Mucosa of descending colon (tissue), 3 donors: ENCODE results near the gene MRPL16. TPM values are rescaled to one million over a fixed set of nuclear protein-coding genes. Genes with fewer than 3 reads are reported as not detected.
"Not testable (repeated sequence)": the region's sequence is repeated elsewhere in the genome, so short reads cannot be mapped to it uniquely, and the experiment has no call there.

Experiments used
- ATAC-seq: fragments of 200-7000 bp; cut with Tn5 transposase; one replicate; pipeline ENCODE4 v1.9.1; 2020; ENCODE audit warnings: mild to moderate bottlenecking, moderate library complexity
- DNase-seq, 3 donors: peaks; one replicate each; pipeline ENCODE4 v3.0.0-alpha.2; 2020
- H3K36me3 ChIP-seq: fragments of 200-600 bp; one replicate; pipeline ENCODE4 v1.8.0; 2021; ENCODE audit warnings: low read depth, mild to moderate bottlenecking
- H3K4me1 ChIP-seq: fragments of 200-600 bp; one replicate; pipeline ENCODE4 v1.8.0; 2021; ENCODE audit warnings: low read depth, mild to moderate bottlenecking
- H3K4me3 ChIP-seq: fragments of 200-600 bp; one replicate; pipeline ENCODE4 v1.8.0; 2021; ENCODE audit warnings: mild to moderate bottlenecking
- H3K9me3 ChIP-seq: fragments of 200-600 bp; one replicate; pipeline ENCODE4 v1.8.0; 2021; ENCODE audit warnings: mild to moderate bottlenecking
- CTCF ChIP-seq: fragments of 200-600 bp; IDR thresholded peaks from one replicate; pipeline ENCODE4 v1.8.0; 2022; ENCODE audit warnings: antibody characterized with exemption, mild to moderate bottlenecking
- intact Hi-C, 2 donors: fragments of 100-400 bp; cut with DNase I in 1 of 2; cut with micrococcal nuclease in 1 of 2; formaldehyde crosslinking; loops; one replicate each; pipeline versions ENCODE4 v1.11.0 to v1.11.1; 2022; cut with DNase I, micrococcal nuclease
- total RNA-seq, 3 donors: library from RNA; stranded (reverse); fragmentation: NEBNext Ultra II Directional in 2 of 3; extraction: Animal tissue kit (Norgen Biotek cat#: 25700) in 2 of 3; gene quantifications; one replicate each; pipeline versions ENCODE4 v1.2.1 to v1.2.4, GENCODE V29; 2021 to 2023
- donor health status: DM: no; HTN: no; CAD: no; lungs with moderate emphysema.
- donor health status: DM: no; HTN: no; CAD: no.
- donor health status: DM: no; HTN: yes; CAD: no.

Gene MRPL16
- total RNA-seq, 3 donors from 2014 or later = 38.8 to 54.3 (median 51.5) TPM

- TF ChIP-seq CTCF = no peak
- intact Hi-C loops = no loop called here
- Histone ChIP-seq H3K4me3 (no peak overlapping the region), H3K9me3 (no peaks in the 10 kb centered on the region), H3K36me3 (no peaks in the 10 kb centered on the region), H3K4me1 (peaks cover 19% of the 10 kb centered on the region)
- ATAC-seq (no peak), DNase-seq (no peak)
Observed at GRCh38 chr11:59787816-59788215, 22.8 kb downstream of the MRPL16 start.

- Histone ChIP-seq H3K36me3 (no peaks in the 10 kb centered on the region), H3K4me3 (no peak overlapping the region), H3K4me1 (peaks cover 19% of the 10 kb centered on the region), H3K9me3 (no peaks in the 10 kb centered on the region)
- ATAC-seq = no peak
- DNase-seq = no peak
- no peak for TF ChIP-seq CTCF
- intact Hi-C loops = no loop called here
Observed at GRCh38 chr11:59787255-59787588, 23.4 kb downstream of the MRPL16 start.

GRCh38 chr11:59785818-59786217 lies 24.8 kb downstream of the MRPL16 start:
- Histone ChIP-seq H3K9me3 (no peaks in the 10 kb centered on the region), H3K4me1 (peaks cover 19% of the 10 kb centered on the region), H3K4me3 (no peak overlapping the region), H3K36me3 (no peaks in the 10 kb centered on the region)
- no peak for TF ChIP-seq CTCF
- DNase-seq = no peak
- no peak for ATAC-seq
- intact Hi-C loops = no loop called here

- H3K4me3 ChIP-seq, H3K36me3 ChIP-seq, ATAC-seq, H3K9me3 ChIP-seq, intact Hi-C loops, DNase-seq: not testable (repeated sequence)
- peaks cover 19% of the 10 kb centered on the region for H3K4me1 ChIP-seq
Observed at GRCh38 chr11:59784441-59784840, 26.1 kb downstream of the MRPL16 start.

- no peak for TF ChIP-seq CTCF
- Histone ChIP-seq H3K4me3 (no peak overlapping the region), H3K4me1 (peaks cover 23% of the 10 kb centered on the region), H3K9me3 (no peaks in the 10 kb centered on the region), H3K36me3 (no peaks in the 10 kb centered on the region)
- intact Hi-C loops = no loop called here
- no peak for DNase-seq
- ATAC-seq = no peak
Observed at GRCh38 chr11:59783632-59784090, 26.9 kb downstream of the MRPL16 start.

- H3K36me3 ChIP-seq = no peaks in the 10 kb centered on the region
- DNase-seq (no peak), ATAC-seq (no peak)
- no peak overlapping the region for H3K4me3 ChIP-seq
- TF ChIP-seq CTCF = no peak
- no peaks in the 10 kb centered on the region for H3K9me3 ChIP-seq
- peaks cover 29% of the 10 kb centered on the region for H3K4me1 ChIP-seq
- intact Hi-C loops = no loop called here
Observed at GRCh38 chr11:59782080-59782479, 28.5 kb downstream of the MRPL16 start.
